Transverse colon (tissue), 4 donors: ENCODE data around the gene MTHFD2L. TPM values are rescaled to one million over a fixed set of nuclear protein-coding genes. Genes with fewer than 3 reads are reported as not detected.
"Not testable (repeated sequence)": the region's sequence is repeated elsewhere in the genome, so short reads cannot be mapped to it uniquely, and the experiment has no call there.

ENCODE experiments used
- DNase-seq: peaks from one replicate; pipeline ENCODE4 v3.0.0-alpha.2; 2019
- H3K27ac ChIP-seq, 4 donors: fragments of 200-600 bp; sonication (generic); 2 replicates each; pipeline ENCODE4 v1.5.1; 2016 to 2018; ENCODE audit warnings: inconsistent platforms in 4 of 4
- H3K27me3 ChIP-seq: fragments of 200-600 bp; sonication (generic); 2 replicates; pipeline ENCODE4 v1.5.1; 2017; ENCODE audit warnings: inconsistent platforms
- H3K36me3 ChIP-seq, 4 donors: fragments of 200-600 bp; sonication (generic); 2 replicates each; pipeline ENCODE4 v1.5.1; 2017 to 2019; ENCODE audit warnings: inconsistent platforms in 4 of 4
- H3K4me1 ChIP-seq, 4 donors: fragments of 200-600 bp; sonication (generic); 2 replicates each; pipeline ENCODE4 v1.5.1; 2017 to 2020; ENCODE audit warnings: inconsistent platforms in 4 of 4
- H3K4me3 ChIP-seq, 4 donors: fragments of 200-600 bp; sonication (generic); 1 replicate in 1 of 4; 2 replicates in 3 of 4; pipeline versions ENCODE4 v1.5.1 to v1.6.1; 2017 to 2019; ENCODE audit warnings: inconsistent platforms in 4 of 4
- H3K9me3 ChIP-seq, 2 donors: fragments of 200-600 bp; sonication (generic); 2 replicates each; pipeline ENCODE4 v1.5.1; 2017 to 2019; ENCODE audit warnings: inconsistent platforms in 2 of 2
- CTCF ChIP-seq, 5 experiments: fragments of 200-600 bp in 3 of 5; fragments of 450-650 bp in 2 of 5; sonication (generic) in 3 of 5; IDR thresholded peaks; 1 replicate in 2 of 5; 2 replicates in 3 of 5; pipeline ENCODE4 v1.5.1; 2016 to 2017; ENCODE audit warnings: antibody characterized with exemption in 5 of 5, inconsistent platforms in 3 of 5, mild to moderate bottlenecking in 2 of 5, moderate library complexity in 1 of 5
- EP300 ChIP-seq: sonication (generic); formaldehyde crosslinking; IDR thresholded peaks from one replicate; pipeline ENCODE4 v1.6.1; 2017; ENCODE audit warnings: antibody characterized with exemption, low read depth
- POLR2A ChIP-seq: fragments of 450-650 bp; IDR thresholded peaks from one replicate; pipeline ENCODE4 v1.6.1; 2016; ENCODE audit warnings: antibody characterized with exemption, mild to moderate bottlenecking, moderate library complexity
- POLR2AphosphoS5 ChIP-seq, 3 donors: sonication (generic); formaldehyde crosslinking; IDR thresholded peaks; one replicate each; pipeline ENCODE4 v1.6.1; 2016; ENCODE audit warnings: antibody characterized with exemption in 3 of 3
- WGBS, 2 donors: methylation state at CpG; one replicate each; pipeline ENCODE4 v1.1.5; 2018; ENCODE audit warnings: low coverage in 1 of 2; 5-methylcytosine and 5-hydroxymethylcytosine counted together
- in situ Hi-C, 4 donors: fragments of 200-750 bp; cut with MboI; loops; one replicate each; pipeline versions ENCODE4 v1.15.0 to v1.15.1; 2017; ENCODE audit warnings: low sequenced_read_pairs in 3 of 4, low pct_ligation_motif_present in 1 of 4, low pct_unique_long_range_greater_than_20kb in 1 of 4
- intact Hi-C: fragments of 100-400 bp; cut with DNase I; formaldehyde crosslinking; loops from one replicate; pipeline ENCODE4 v1.15.1; 2023; ENCODE audit warnings: low total_unique reads
- total RNA-seq, 4 donors: library from RNA; depleted of rRNA; stranded (reverse); fragments of >200 nt; gene quantifications; one replicate each; pipeline ENCODE4 v1.1.0, GENCODE V29; 2016

The MTHFD2L gene
- total RNA-seq, 4 donors from 2014 or later = 7.6 to 18.1 (median 12.7) TPM

GRCh38 chr4:74205559-74205958 lies 47.6 kb downstream of the MTHFD2L start:
- TF ChIP-seq EP300 (no peak), POLR2AphosphoS5 (IDR thresholded peaks at IDR 0.05) (no peak), POLR2A (no peak), CTCF (IDR thresholded peaks at IDR 0.05) (no peak)
- Histone ChIP-seq H3K4me1 (peaks cover 0 to 26% (median 10%) of the 10 kb centered on the region in 4 donors), H3K4me3 (no peak overlapping the region), H3K36me3 (no peaks in the 10 kb centered on the region), H3K9me3 (no peaks in the 10 kb centered on the region), H3K27me3 (no peaks in the 10 kb centered on the region), H3K27ac (no peak overlapping the region)
- DNase-seq = no peak
- in situ Hi-C loops = no loop called here
- intact Hi-C loops = no loop called here

- peaks cover 0 to 26% (median 10%) of the 10 kb centered on the region in 4 donors for H3K4me1 ChIP-seq
- in situ Hi-C loops (no loop called here), intact Hi-C loops (no loop called here)
- no peak for TF ChIP-seq POLR2A
- no peak for TF ChIP-seq POLR2AphosphoS5 (IDR thresholded peaks at IDR 0.05)
- no peak for TF ChIP-seq CTCF (IDR thresholded peaks at IDR 0.05)
- H3K36me3 ChIP-seq = no peaks in the 10 kb centered on the region
- no peaks in the 10 kb centered on the region for H3K27me3 ChIP-seq
- no peak for DNase-seq
- no peaks in the 10 kb centered on the region for H3K9me3 ChIP-seq
- WGBS, 2 donors = 43 to 54% methylated on average over 3 of the region's 3 CpGs
- H3K27ac ChIP-seq = no peak overlapping the region
- H3K4me3 ChIP-seq = no peak overlapping the region
Measured at GRCh38 chr4:74206088-74206825, 48.3 kb downstream of the MTHFD2L start.

- WGBS, 2 donors = 70% methylated on average over 7 of the region's 7 CpGs; no CpG with 5 or more reads in 1 of the 2 donors
- H3K27me3 ChIP-seq, intact Hi-C loops, H3K27ac ChIP-seq, in situ Hi-C loops, H3K36me3 ChIP-seq, DNase-seq, H3K4me1 ChIP-seq, H3K4me3 ChIP-seq, H3K9me3 ChIP-seq: not testable (repeated sequence)
Measured at GRCh38 chr4:74214457-74215159, 56.7 kb downstream of the MTHFD2L start.

GRCh38 chr4:74215236-74215635 lies 57.3 kb downstream of the MTHFD2L start:
- H3K27me3 ChIP-seq, DNase-seq, H3K4me1 ChIP-seq, in situ Hi-C loops, H3K36me3 ChIP-seq, intact Hi-C loops, H3K27ac ChIP-seq, H3K4me3 ChIP-seq, H3K9me3 ChIP-seq: not testable (repeated sequence)
- WGBS, 2 donors = 98% methylated on average over 7 of the region's 7 CpGs; no CpG with 5 or more reads in 1 of the 2 donors

GRCh38 chr4:74217365-74217764 lies 59.4 kb downstream of the MTHFD2L start:
- Histone ChIP-seq H3K36me3 (no peaks in the 10 kb centered on the region), H3K27ac (no peak overlapping the region), H3K4me1 (peaks cover 0 to 2% (median 0%) of the 10 kb centered on the region in 4 donors), H3K9me3 (no peaks in the 10 kb centered on the region), H3K4me3 (no peak overlapping the region), H3K27me3 (no peaks in the 10 kb centered on the region)
- no peak for TF ChIP-seq POLR2A
- no peak for TF ChIP-seq EP300
- no peak for TF ChIP-seq CTCF (IDR thresholded peaks at IDR 0.05)
- TF ChIP-seq POLR2AphosphoS5 (IDR thresholded peaks at IDR 0.05) = no peak
- DNase-seq = no peak
- intact Hi-C loops (no loop called here), in situ Hi-C loops (no loop called here)
- WGBS, 2 donors = 85 to 90% methylated on average over 2 to 3 of the region's 3 CpGs
